K562 (cell line): ENCODE data around the gene ARFGEF2. TPM values are rescaled to one million over a fixed set of nuclear protein-coding genes. Genes with fewer than 3 reads are reported as not detected.

Source experiments
- BCLAF1 ChIP-seq, 2 experiments: fragments of 450-650 bp in 1 of 2; IDR thresholded peaks; 2 replicates each; pipeline ENCODE4 v1.6.1; 2011 to 2017; ENCODE audit warnings: low read depth in 2 of 2, antibody characterized with exemption in 1 of 2, borderline replicate concordance in 1 of 2, low read length in 1 of 2, mild to moderate bottlenecking in 1 of 2, mixed read lengths in 1 of 2; ENCODE audit not compliant: control insufficient read depth in 1 of 2
- BHLHE40 ChIP-seq: IDR thresholded peaks from 2 replicates; pipeline ENCODE4 v1.6.1; 2011; ENCODE audit warnings: low read length, improper control_type of control experiment
- BRCA1 ChIP-seq, 2 experiments: fragments of 450-650 bp in 1 of 2; sonication (generic) in 1 of 2; formaldehyde crosslinking in 1 of 2; IDR thresholded peaks; 2 replicates each; pipeline versions ENCODE4 v1.5.0 to v1.6.1; 2017 to 2020; ENCODE audit warnings: mild to moderate bottlenecking in 1 of 2, missing genetic modification reagents in 1 of 2
- CBFB ChIP-seq: sonication (generic); formaldehyde crosslinking; IDR thresholded peaks from 2 replicates; pipeline ENCODE4 v1.4.0; 2020; ENCODE audit warnings: mild to moderate bottlenecking, missing genetic modification reagents
- CREB3 ChIP-seq: fragments of 450-650 bp; conservative IDR thresholded peaks from 2 replicates; pipeline ENCODE4 v1.6.1; 2016; ENCODE audit warnings: missing genetic modification characterization, low read depth, mild to moderate bottlenecking, missing compliant biosample characterization, moderate library complexity
- DNMT1 ChIP-seq: fragments of 450-650 bp; IDR thresholded peaks from 2 replicates; pipeline ENCODE4 v1.6.1; 2016; ENCODE audit warnings: antibody characterized with exemption, mild to moderate bottlenecking
- ETV1 ChIP-seq: fragments of 450-650 bp; conservative IDR thresholded peaks from 2 replicates; pipeline ENCODE4 v1.6.1; 2016; ENCODE audit warnings: missing genetic modification characterization, control low read depth, low read depth, missing compliant biosample characterization
- FOXP1 ChIP-seq: sonication (generic); formaldehyde crosslinking; IDR thresholded peaks from 2 replicates; pipeline ENCODE4 v1.8.0; 2022; ENCODE audit warnings: mild to moderate bottlenecking, missing genetic modification reagents
- HDAC8 ChIP-seq: fragments of 450-650 bp; IDR thresholded peaks from 2 replicates; pipeline ENCODE4 v1.6.1; 2016; ENCODE audit warnings: mild to moderate bottlenecking, missing genetic modification characterization, moderate library complexity, missing compliant biosample characterization
- HOMEZ ChIP-seq: fragments of 250-450 bp; sonication (Bioruptor Pico); IDR thresholded peaks from 2 replicates; pipeline ENCODE4 v1.4.0; 2020; ENCODE audit warnings: mild to moderate bottlenecking, moderate library complexity
- JUND ChIP-seq, 2 experiments: IDR thresholded peaks; 2 replicates in 1 of 2; 3 replicates in 1 of 2; pipeline ENCODE4 v1.6.1; 2011; ENCODE audit warnings: borderline replicate concordance in 2 of 2, low read depth in 2 of 2, low read length in 2 of 2, improper control_type of control experiment in 1 of 2, missing biosample characterization in 1 of 2, missing genetic modification characterization in 1 of 2, missing genetic modification reagents in 1 of 2
- KDM2B ChIP-seq: fragments of 250-450 bp; sonication (Bioruptor Pico); IDR thresholded peaks from 2 replicates; pipeline ENCODE4 v1.8.0; 2021; ENCODE audit warnings: mild to moderate bottlenecking, moderate library complexity
- LCOR ChIP-seq: sonication (generic); formaldehyde crosslinking; IDR thresholded peaks from 2 replicates; pipeline ENCODE4 v1.8.0; 2022; ENCODE audit warnings: mild to moderate bottlenecking, missing genetic modification reagents
- MEIS2 ChIP-seq: fragments of 450-650 bp; IDR thresholded peaks from 2 replicates; pipeline ENCODE4 v1.6.1; 2014; ENCODE audit warnings: mild to moderate bottlenecking; ENCODE audit not compliant: partially characterized antibody
- NCOA2 ChIP-seq, 2 experiments: fragments of 450-650 bp; IDR thresholded peaks; 2 replicates each; pipeline ENCODE4 v1.6.1; 2018; ENCODE audit warnings: mild to moderate bottlenecking in 2 of 2, moderate library complexity in 1 of 2; ENCODE audit not compliant: partially characterized antibody in 2 of 2
- NKRF ChIP-seq: fragments of 450-650 bp; IDR thresholded peaks from 2 replicates; pipeline ENCODE4 v1.6.1; 2016; ENCODE audit warnings: borderline replicate concordance
- RBM22 ChIP-seq: fragments of 200-400 bp; formaldehyde crosslinking; IDR thresholded peaks from 2 replicates; pipeline ENCODE4 v1.6.1; 2018; ENCODE audit warnings: low read length, low read depth; ENCODE audit not compliant: poor library complexity, severe bottlenecking
- SAFB2 ChIP-seq: fragments of 200-400 bp; formaldehyde crosslinking; IDR thresholded peaks from 2 replicates; pipeline ENCODE4 v1.6.1; 2018; ENCODE audit warnings: borderline replicate concordance, low read length, low read depth, moderate library complexity; ENCODE audit not compliant: severe bottlenecking
- SMAD4 ChIP-seq: fragments of 250-450 bp; sonication (Bioruptor Pico); conservative IDR thresholded peaks from 2 replicates; pipeline ENCODE4 v1.8.0; 2021; ENCODE audit warnings: inconsistent platforms, mild to moderate bottlenecking, moderate library complexity
- polyA plus RNA-seq, 8 experiments: library from polyadenylated mRNA; depleted of rRNA in 4 of 8; stranded (reverse) in 5 of 8; unstranded in 3 of 8; fragments of >200 nt; fragmentation: Nextera tagmentation in 2 of 8; fragmentation: Illumina TruSeq in 1 of 8; extraction: Ambion mirVana in 2 of 8; extraction: Trizol in 1 of 8; gene quantifications; 2 replicates each; pipeline versions ENCODE4 v1.2.1 to v1.2.3, GENCODE V29; 2011 to 2014; ENCODE audit warnings: inconsistent platforms in 1 of 8, missing spikeins in 1 of 8
- total RNA-seq, 7 experiments: library from RNA; depleted of rRNA in 6 of 7; stranded (reverse); fragments of >200 nt in 6 of 7; fragmentation: Illumina TruSeq in 2 of 7; extraction: Trizol in 2 of 7; gene quantifications; 2 replicates each; pipeline versions ENCODE4 v1.2.1 to v1.2.3, GENCODE V29; 2011 to 2021; ENCODE audit warnings: low replicate concordance in 1 of 7

The ARFGEF2 gene
- total and polyA plus RNA-seq, 9 of the 15 experiments (the other 6 are each of a cell fraction or from before 2014, with no cell fraction given), result 4.2 to 18.8 (median 13.7) TPM

- TF ChIP-seq SMAD4, result no peak
- TF ChIP-seq LCOR (CRISPR knock-in tag), result no peak
- no peak for TF ChIP-seq JUND (IDR thresholded peaks at IDR 0.05; ENCODE audit: borderline replicate concordance, low read depth, low read length)
- no peak for TF ChIP-seq JUND (tag; IDR thresholded peaks at IDR 0.05; ENCODE audit: borderline replicate concordance, low read depth, low read length)
- TF ChIP-seq HDAC8, result no peak
- no peak for TF ChIP-seq BRCA1 (IDR thresholded peaks at IDR 0.05)
- TF ChIP-seq BRCA1 (CRISPR knock-in tag; IDR thresholded peaks at IDR 0.05), result no peak
- TF ChIP-seq ETV1 (tag), result no peak
- TF ChIP-seq BCLAF1 (IDR thresholded peaks at IDR 0.05; ENCODE audit: borderline replicate concordance in 1 of 2, control insufficient read depth in 1 of 2, low read depth in 2 of 2, low read length in 1 of 2), result peak in 1 of 2 experiments; percentile 85; a peak in 1 of 4 replicates
- no peak for TF ChIP-seq DNMT1
- peak; percentile 59; the same call in 1 of the 2 replicates for TF ChIP-seq NKRF
- no peak for TF ChIP-seq CREB3 (tag)
- no peak for TF ChIP-seq MEIS2
- no peak for TF ChIP-seq RBM22
- no peak for TF ChIP-seq BHLHE40
- TF ChIP-seq CBFB, result no peak
- no peak for TF ChIP-seq FOXP1 (CRISPR knock-in tag)
- no peak for TF ChIP-seq SAFB2
- TF ChIP-seq KDM2B (CRISPR knock-in tag), result no peak
- TF ChIP-seq NCOA2 (IDR thresholded peaks at IDR 0.05; ENCODE audit: partially characterized antibody in 2 of 2), result no peak
- no peak for TF ChIP-seq HOMEZ (CRISPR knock-in tag)
Observed at GRCh38 chr20:48920527-48921167, 864 bp upstream of the ARFGEF2 start (continued).
